Hepatocyte (in vitro differentiated cells): ENCODE measurements around the gene NKRF.

Source experiments
- CTCF ChIP-seq: fragments of 200-600 bp; sonication (generic); IDR thresholded peaks from 2 replicates; pipeline ENCODE4 v1.5.1; 2016; ENCODE audit warnings: antibody characterized with exemption, mild to moderate bottlenecking; ENCODE audit not compliant: poor library complexity
- EZH2 ChIP-seq: fragments of 200-600 bp; sonication (generic); IDR thresholded peaks from 2 replicates; pipeline ENCODE4 v1.6.1; 2016; ENCODE audit warnings: antibody characterized with exemption, mild to moderate bottlenecking, borderline replicate concordance
- EZH2phosphoT487 ChIP-seq: fragments of 200-600 bp; sonication (generic); IDR thresholded peaks from one replicate; pipeline ENCODE4 v1.6.1; 2018; ENCODE audit warnings: antibody characterized with exemption, mild to moderate bottlenecking, low read depth, moderate library complexity; ENCODE audit not compliant: unreplicated experiment, severe bottlenecking

GRCh38 chrX:119573840-119574393 is 32.3 kb downstream of the NKRF start:
- no peak for TF ChIP-seq CTCF
- TF ChIP-seq EZH2phosphoT487 = no peak
- no peak for TF ChIP-seq EZH2
